HEK293T (cell line): Measurements from ENCODE around the gene KRT83.

Experiments
- CTCF ChIA-PET: fragments of 350-600 bp; formaldehyde crosslinking; extraction: SDS; loops from one replicate; lab custom pipeline; 2021; ENCODE audit warnings: antibody characterized with exemption, inconsistent platforms; lab: Yijun Ruan, JAX
- POLR2A ChIA-PET: fragments of 350-600 bp; formaldehyde crosslinking; extraction: SDS; loops from one replicate; lab custom pipeline; 2020; ENCODE audit warnings: antibody characterized with exemption, inconsistent platforms; lab: Yijun Ruan, JAX
- DNase-seq: peaks from one replicate; pipeline ENCODE4 v3.0.0; 2012; ENCODE audit warnings: mixed read lengths; ENCODE audit errors: extremely low spot score
- ARNT ChIP-seq: fragments of 450-650 bp; IDR thresholded peaks from 2 replicates; pipeline ENCODE4 v1.6.1; 2017; ENCODE audit warnings: mild to moderate bottlenecking
- BHLHE40 ChIP-seq: fragments of 450-650 bp; IDR thresholded peaks from 2 replicates; pipeline ENCODE4 v1.6.1; 2016; ENCODE audit warnings: mild to moderate bottlenecking, moderate library complexity, borderline replicate concordance
- CTBP1 ChIP-seq: fragments of 450-650 bp; IDR thresholded peaks from 2 replicates; pipeline ENCODE4 v1.6.1; 2016; ENCODE audit warnings: borderline replicate concordance
- ELF4 ChIP-seq: fragments of 450-650 bp; IDR thresholded peaks from 2 replicates; pipeline ENCODE4 v1.6.1; 2017; ENCODE audit warnings: antibody characterized with exemption
- FOXA1 ChIP-seq: fragments of 450-650 bp; IDR thresholded peaks from 2 replicates; pipeline ENCODE4 v1.6.1; 2016; ENCODE audit warnings: mild to moderate bottlenecking
- FOXK2 ChIP-seq: fragments of 450-650 bp; IDR thresholded peaks from 2 replicates; pipeline ENCODE4 v1.6.1; 2016; ENCODE audit warnings: mild to moderate bottlenecking
- FOXM1 ChIP-seq: fragments of 450-650 bp; IDR thresholded peaks from 2 replicates; pipeline ENCODE4 v1.6.1; 2017; ENCODE audit warnings: mild to moderate bottlenecking, borderline replicate concordance
- HDGF ChIP-seq: fragments of 450-650 bp; IDR thresholded peaks from 2 replicates; pipeline ENCODE4 v1.6.1; 2017; ENCODE audit warnings: antibody characterized with exemption, borderline replicate concordance
- L3MBTL2 ChIP-seq: fragments of 450-650 bp; conservative IDR thresholded peaks from 2 replicates; pipeline ENCODE4 v1.6.1; 2016; ENCODE audit warnings: mild to moderate bottlenecking
- LEF1 ChIP-seq: fragments of 450-650 bp; IDR thresholded peaks from 2 replicates; pipeline ENCODE4 v1.6.1; 2017; ENCODE audit warnings: mild to moderate bottlenecking, borderline replicate concordance
- NFRKB ChIP-seq: fragments of 450-650 bp; IDR thresholded peaks from 2 replicates; pipeline ENCODE4 v1.6.1; 2016; ENCODE audit warnings: mild to moderate bottlenecking, moderate library complexity
- PKNOX1 ChIP-seq: fragments of 450-650 bp; IDR thresholded peaks from 2 replicates; pipeline ENCODE4 v1.6.1; 2016
- SP1 ChIP-seq: fragments of 450-650 bp; IDR thresholded peaks from 2 replicates; pipeline ENCODE4 v1.6.1; 2017
- SUZ12 ChIP-seq: fragments of 450-650 bp; IDR thresholded peaks from 2 replicates; pipeline ENCODE4 v1.6.1; 2016; ENCODE audit warnings: mild to moderate bottlenecking
- TARDBP ChIP-seq: fragments of 450-650 bp; IDR thresholded peaks from 2 replicates; pipeline ENCODE4 v1.6.1; 2016
- ZNF384 ChIP-seq: fragments of 450-650 bp; IDR thresholded peaks from 2 replicates; pipeline ENCODE4 v1.6.1; 2016

KRT83 gene

GRCh38 chr12:52334185-52334584 lies 13.0 kb upstream of the KRT83 start:
- CTCF ChIA-PET, result no interaction called here
- DNase-seq, result no peak
- TF ChIP-seq NFRKB (no peak), ZNF384 (no peak), BHLHE40 (no peak), TARDBP (no peak), ARNT (no peak), FOXA1 (no peak), PKNOX1 (no peak)
- POLR2A ChIA-PET, result no interaction called here

- ChIA-PET CTCF (no interaction called here), POLR2A (no interaction called here)
- no peak for DNase-seq
- no peak for TF ChIP-seq FOXA1
- TF ChIP-seq TARDBP, result no peak
- TF ChIP-seq BHLHE40, result no peak
- TF ChIP-seq FOXM1, result no peak
- TF ChIP-seq FOXK2, result no peak
- TF ChIP-seq L3MBTL2, result no peak
- TF ChIP-seq ZNF384, result no peak
- no peak for TF ChIP-seq ELF4
Observed at GRCh38 chr12:52333321-52333720, 12.1 kb upstream of the KRT83 start.

GRCh38 chr12:52332381-52332780 lies 11.2 kb upstream of the KRT83 start:
- ChIA-PET CTCF (interaction anchor here (0.7 to 1.0 kb wide), 2 partner anchors 53 to 209 kb away, joined by 3 to 4 read pairs; no protein-coding TSS in a partner anchor), POLR2A (no interaction called here)
- TF ChIP-seq BHLHE40 (no peak), L3MBTL2 (no peak), PKNOX1 (no peak), ARNT (no peak), FOXM1 (no peak), HDGF (no peak)
- DNase-seq, result no peak

- TF ChIP-seq ELF4 (no peak), ZNF384 (no peak), SP1 (no peak), BHLHE40 (no peak), FOXM1 (no peak), FOXA1 (no peak), CTBP1 (no peak), HDGF (no peak), L3MBTL2 (no peak), TARDBP (no peak), PKNOX1 (no peak), FOXK2 (no peak), ARNT (no peak), NFRKB (no peak), LEF1 (no peak), SUZ12 (no peak)
- ChIA-PET POLR2A (no interaction called here), CTCF (no interaction called here)
- no peak for DNase-seq
Observed at GRCh38 chr12:52331833-52332232, 10.6 kb upstream of the KRT83 start.

- CTCF ChIA-PET, result no interaction called here
- TF ChIP-seq LEF1 (no peak), SUZ12 (no peak), TARDBP (no peak), ARNT (no peak), NFRKB (no peak), CTBP1 (no peak)
- no peak for DNase-seq
- POLR2A ChIA-PET, result no interaction called here
Observed at GRCh38 chr12:52331039-52331438, 9.8 kb upstream of the KRT83 start.

- DNase-seq, result no peak
- TF ChIP-seq PKNOX1 (no peak), ZNF384 (no peak), NFRKB (no peak), HDGF (no peak), FOXM1 (no peak), LEF1 (no peak), FOXK2 (no peak), CTBP1 (no peak), ELF4 (no peak), TARDBP (no peak), BHLHE40 (no peak), L3MBTL2 (no peak), ARNT (no peak), SP1 (no peak)
- POLR2A ChIA-PET, result no interaction called here
- CTCF ChIA-PET, result interaction anchor here (0.7 to 2.9 kb wide), 11 partner anchors 8 to 552 kb away, joined by 3 to 15 read pairs (median 4); no protein-coding TSS in a partner anchor
Observed at GRCh38 chr12:52327830-52328500, 6.8 kb upstream of the KRT83 start.
